ENCODE results near the gene SERTAD1.

GRCh38 chr19:40465025-40465556, 39.3 kb upstream of the SERTAD1 start:
- no peak for TF ChIP-seq CTCF (IDR thresholded peaks at IDR 0.05; ENCODE audit: low read depth, low read length)
- TF ChIP-seq POLR2A (IDR thresholded peaks at IDR 0.05; ENCODE audit: extremely low read depth, insufficient read length), result no peak
- TF ChIP-seq MYC (IDR thresholded peaks at IDR 0.05; ENCODE audit: low read depth, low read length), result no peak
- TF ChIP-seq MAX (IDR thresholded peaks at IDR 0.05; ENCODE audit: low read depth, low read length), result no peak

Measured in NB4 (cell line).